WTC11 (cell line): Measurements from ENCODE around the gene CALCR.

ENCODE experiments used
- ATF2 ChIP-seq: sonication (generic); formaldehyde crosslinking; IDR thresholded peaks from 2 replicates; pipeline ENCODE4 v1.8.1; 2022; ENCODE audit warnings: low read depth, missing genetic modification reagents, borderline replicate concordance
- CTCF ChIP-seq: fragments of 200-600 bp; IDR thresholded peaks from 2 replicates; pipeline ENCODE4 v1.8.0; 2022; ENCODE audit warnings: antibody characterized with exemption
- E2F1 ChIP-seq: sonication (generic); formaldehyde crosslinking; IDR thresholded peaks from 2 replicates; pipeline ENCODE4 v1.8.0; 2022; ENCODE audit warnings: mild to moderate bottlenecking, missing genetic modification reagents
- FOXP4 ChIP-seq: sonication (generic); formaldehyde crosslinking; IDR thresholded peaks from 2 replicates; pipeline ENCODE4 v1.8.0; 2022; ENCODE audit warnings: mild to moderate bottlenecking, missing genetic modification reagents
- NR2C2 ChIP-seq: sonication (generic); formaldehyde crosslinking; IDR thresholded peaks from 2 replicates; pipeline ENCODE4 v1.8.0; 2022; ENCODE audit warnings: mild to moderate bottlenecking, missing genetic modification reagents
- STAT6 ChIP-seq: sonication (generic); formaldehyde crosslinking; conservative IDR thresholded peaks from 2 replicates; pipeline ENCODE4 v1.8.1; 2023; ENCODE audit warnings: mild to moderate bottlenecking, low read depth, missing genetic modification reagents, moderate library complexity
- ZNF317 ChIP-seq: sonication (generic); formaldehyde crosslinking; IDR thresholded peaks from 2 replicates; pipeline ENCODE4 v1.8.1; 2023; ENCODE audit warnings: low read depth, mild to moderate bottlenecking, moderate library complexity, missing genetic modification reagents, borderline replicate concordance
- TF ChIP-seq, protein P1 (sequence below): sonication (generic); formaldehyde crosslinking; IDR thresholded peaks from 2 replicates; pipeline ENCODE4 v1.8.0; 2022; ENCODE audit warnings: mild to moderate bottlenecking, missing genetic modification reagents

DNA sequence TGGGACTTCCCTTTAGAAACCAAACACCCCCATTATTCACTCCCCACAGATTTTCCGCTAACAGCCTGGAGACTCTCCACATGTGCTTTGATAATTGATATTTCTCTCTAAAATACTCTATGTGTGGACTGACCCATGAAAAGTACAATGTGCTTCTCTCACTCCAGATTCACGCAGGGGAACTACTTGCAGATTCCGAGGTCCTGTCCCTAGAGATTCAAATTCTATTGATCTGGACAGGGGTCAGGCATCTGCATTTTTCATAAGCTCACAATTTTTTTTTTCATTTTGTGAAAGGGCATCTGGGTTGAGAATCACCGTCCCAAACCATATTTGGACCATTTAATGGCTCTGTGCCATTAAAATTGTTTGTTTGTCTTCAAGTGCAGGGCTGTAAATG lies 98.7 kb downstream of the CALCR start:
- no peak for TF ChIP-seq ATF2
- no peak for TF ChIP-seq CTCF
- TF ChIP-seq, protein P1, sequence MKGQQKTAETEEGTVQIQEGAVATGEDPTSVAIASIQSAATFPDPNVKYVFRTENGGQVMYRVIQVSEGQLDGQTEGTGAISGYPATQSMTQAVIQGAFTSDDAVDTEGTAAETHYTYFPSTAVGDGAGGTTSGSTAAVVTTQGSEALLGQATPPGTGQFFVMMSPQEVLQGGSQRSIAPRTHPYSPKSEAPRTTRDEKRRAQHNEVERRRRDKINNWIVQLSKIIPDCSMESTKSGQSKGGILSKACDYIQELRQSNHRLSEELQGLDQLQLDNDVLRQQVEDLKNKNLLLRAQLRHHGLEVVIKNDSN: no peak
- no peak for TF ChIP-seq ZNF317
- no peak for TF ChIP-seq FOXP4 (CRISPR knock-in tag)
- TF ChIP-seq NR2C2 (CRISPR knock-in tag): no peak
- no peak for TF ChIP-seq STAT6 (CRISPR knock-in tag)
- no peak for TF ChIP-seq E2F1
